ENCODE measurements around the gene CPA3. TPM values are rescaled to one million over a fixed set of nuclear protein-coding genes. Genes with fewer than 3 reads are reported as not detected.

The CPA3 gene
- total and polyA plus RNA-seq, 9 donors: 0.89 to 22.2 (median 3.1) TPM; not detected in 3

DNA sequence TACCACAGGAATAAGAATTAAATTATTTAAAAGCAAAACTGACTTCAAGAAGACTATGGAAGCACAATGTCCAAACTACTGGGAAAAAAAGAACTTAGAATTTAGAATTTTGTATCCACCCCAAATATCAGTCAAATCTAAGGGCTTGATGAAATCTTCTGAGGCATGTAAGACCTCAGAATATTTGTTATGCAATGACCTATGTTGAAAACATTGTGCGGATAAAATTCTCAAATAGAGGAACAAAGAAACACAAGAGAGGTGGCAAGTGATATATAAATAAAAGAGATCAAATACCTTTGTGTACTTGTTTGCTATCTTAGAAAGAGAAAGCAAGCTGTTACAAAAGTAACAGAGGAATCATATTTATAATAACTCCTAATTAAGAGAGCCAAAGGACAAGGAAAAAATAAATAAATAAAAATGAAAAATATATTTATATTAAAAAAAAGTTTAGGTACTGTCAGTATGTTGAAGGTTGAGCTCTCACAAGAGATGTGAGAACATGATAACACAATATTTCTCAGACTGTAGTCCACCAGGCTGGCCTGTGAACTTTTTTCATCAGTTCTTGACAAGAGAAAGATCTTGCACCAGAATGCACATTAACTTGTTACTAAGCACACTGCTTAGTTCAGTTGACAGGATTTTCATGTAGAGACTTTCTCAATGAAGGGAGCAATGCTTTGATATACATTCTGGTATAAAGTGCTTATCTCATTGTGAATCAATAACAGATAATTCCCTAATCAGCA lies 50.0 kb downstream of the CPA3 start:
- no peak for DNase-seq
- H3K27ac ChIP-seq: no peak overlapping the region
- intact Hi-C loops (cut with DNase I): no loop called here
- TF ChIP-seq, protein P1, sequence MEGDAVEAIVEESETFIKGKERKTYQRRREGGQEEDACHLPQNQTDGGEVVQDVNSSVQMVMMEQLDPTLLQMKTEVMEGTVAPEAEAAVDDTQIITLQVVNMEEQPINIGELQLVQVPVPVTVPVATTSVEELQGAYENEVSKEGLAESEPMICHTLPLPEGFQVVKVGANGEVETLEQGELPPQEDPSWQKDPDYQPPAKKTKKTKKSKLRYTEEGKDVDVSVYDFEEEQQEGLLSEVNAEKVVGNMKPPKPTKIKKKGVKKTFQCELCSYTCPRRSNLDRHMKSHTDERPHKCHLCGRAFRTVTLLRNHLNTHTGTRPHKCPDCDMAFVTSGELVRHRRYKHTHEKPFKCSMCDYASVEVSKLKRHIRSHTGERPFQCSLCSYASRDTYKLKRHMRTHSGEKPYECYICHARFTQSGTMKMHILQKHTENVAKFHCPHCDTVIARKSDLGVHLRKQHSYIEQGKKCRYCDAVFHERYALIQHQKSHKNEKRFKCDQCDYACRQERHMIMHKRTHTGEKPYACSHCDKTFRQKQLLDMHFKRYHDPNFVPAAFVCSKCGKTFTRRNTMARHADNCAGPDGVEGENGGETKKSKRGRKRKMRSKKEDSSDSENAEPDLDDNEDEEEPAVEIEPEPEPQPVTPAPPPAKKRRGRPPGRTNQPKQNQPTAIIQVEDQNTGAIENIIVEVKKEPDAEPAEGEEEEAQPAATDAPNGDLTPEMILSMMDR (IDR thresholded peaks at IDR 0.05): no peak
- TF ChIP-seq EP300 (IDR thresholded peaks at IDR 0.05) (no peak), POLR2A (IDR thresholded peaks at IDR 0.05) (no peak)
- H3K4me1 ChIP-seq (ENCODE audit: insufficient read depth): no peaks in the 10 kb centered on the region
- H3K9me3 ChIP-seq: no peaks in the 10 kb centered on the region
- H3K36me3 ChIP-seq: no peaks in the 10 kb centered on the region
- H3K4me3 ChIP-seq: no peak overlapping the region
- 89 to 93% (median 90%) methylated on average over 1 of the region's 1 CpG for WGBS, 3 donors
- no peaks in the 10 kb centered on the region for H3K27me3 ChIP-seq

DNA sequence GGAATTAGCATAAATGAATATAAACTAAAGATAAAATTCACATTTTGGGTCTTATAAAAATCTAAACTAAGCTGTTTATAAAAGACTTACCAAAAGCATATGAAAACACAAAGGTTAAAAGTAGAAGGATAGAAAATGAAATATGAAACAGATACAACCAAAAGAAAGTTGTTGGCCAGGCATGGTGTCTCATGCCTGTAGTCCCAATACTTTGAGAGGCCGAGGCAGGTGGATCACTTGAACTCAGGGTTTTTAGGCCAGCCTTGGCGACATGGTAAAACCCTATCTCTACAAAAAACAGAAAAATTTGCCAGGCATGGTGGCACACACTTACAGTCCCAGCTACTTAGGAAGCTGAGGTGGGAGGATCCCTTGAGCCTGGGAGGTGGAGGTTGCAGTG lies 51.0 kb downstream of the CPA3 start:
- no peaks in the 10 kb centered on the region for H3K36me3 ChIP-seq
- WGBS, 3 donors: 90 to 96% (median 90%) methylated on average over 2 of the region's 2 CpGs
- H3K4me1 ChIP-seq (ENCODE audit: insufficient read depth): no peaks in the 10 kb centered on the region
- intact Hi-C loops (cut with DNase I): no loop called here
- TF ChIP-seq EP300 (IDR thresholded peaks at IDR 0.05) (no peak), POLR2A (IDR thresholded peaks at IDR 0.05) (no peak)
- TF ChIP-seq, protein P1 (IDR thresholded peaks at IDR 0.05): no peak
- no peaks in the 10 kb centered on the region for H3K27me3 ChIP-seq
- no peak overlapping the region for H3K4me3 ChIP-seq
- no peak for DNase-seq
- no peaks in the 10 kb centered on the region for H3K9me3 ChIP-seq
- no peak overlapping the region for H3K27ac ChIP-seq

DNA sequence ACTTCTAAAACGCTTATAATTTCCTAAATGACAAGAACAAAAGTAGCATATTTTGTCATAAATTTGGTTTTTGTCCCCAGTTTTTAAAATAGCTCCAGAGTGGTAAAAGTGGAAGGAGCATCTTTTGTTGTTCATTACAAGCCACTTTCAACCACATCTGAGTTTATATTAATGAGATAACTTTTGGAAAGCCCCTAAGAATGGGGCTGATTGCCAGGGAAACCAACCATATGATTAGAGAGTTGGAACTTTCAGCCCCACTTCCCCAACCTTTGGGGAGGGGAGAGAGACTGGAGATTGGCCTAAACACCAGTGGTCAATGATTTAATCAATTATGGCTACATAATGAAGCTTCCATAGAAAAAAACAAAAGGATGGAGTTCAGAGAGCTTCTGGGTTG lies 57.4 kb downstream of the CPA3 start:
- no peaks in the 10 kb centered on the region for H3K4me1 ChIP-seq (ENCODE audit: insufficient read depth)
- DNase-seq: no peak
- WGBS, 3 donors: 71 to 81% (median 80%) methylated on average over 1 of the region's 1 CpG
- H3K27ac ChIP-seq: no peak overlapping the region
- H3K36me3 ChIP-seq: no peaks in the 10 kb centered on the region
- H3K4me3 ChIP-seq: no peak overlapping the region
- no peaks in the 10 kb centered on the region for H3K9me3 ChIP-seq
- intact Hi-C loops (cut with DNase I): no loop called here
- no peaks in the 10 kb centered on the region for H3K27me3 ChIP-seq
- no peak for TF ChIP-seq POLR2A (IDR thresholded peaks at IDR 0.05)
- TF ChIP-seq, protein P1 (IDR thresholded peaks at IDR 0.05): no peak
- TF ChIP-seq EP300 (IDR thresholded peaks at IDR 0.05): no peak

DNA sequence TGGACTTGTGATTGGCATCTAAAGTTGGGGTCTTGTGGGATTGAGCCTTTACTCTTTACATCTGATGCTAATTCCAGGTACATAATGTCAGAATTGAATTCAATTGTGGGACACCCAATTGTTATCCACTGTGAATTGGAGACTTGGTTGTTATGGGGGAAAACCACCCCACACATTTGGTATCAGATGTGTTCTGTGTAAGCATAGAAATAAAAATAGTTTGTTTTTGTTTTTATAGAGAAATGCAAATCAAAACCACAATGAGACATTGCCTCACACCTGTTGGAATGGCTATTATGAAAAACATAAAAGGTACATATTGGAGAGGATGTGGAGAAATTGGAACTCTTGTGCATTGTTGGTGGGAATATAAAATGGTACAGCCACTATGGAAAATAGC lies 58.5 kb downstream of the CPA3 start:
- DNase-seq: no peak
- intact Hi-C loops (cut with DNase I): no loop called here
- H3K36me3 ChIP-seq: no peaks in the 10 kb centered on the region
- no peaks in the 10 kb centered on the region for H3K27me3 ChIP-seq
- H3K4me3 ChIP-seq: no peak overlapping the region
- no peak for TF ChIP-seq POLR2A (IDR thresholded peaks at IDR 0.05)
- TF ChIP-seq, protein P1 (IDR thresholded peaks at IDR 0.05): no peak
- TF ChIP-seq EP300 (IDR thresholded peaks at IDR 0.05): no peak
- H3K4me1 ChIP-seq (ENCODE audit: insufficient read depth): no peaks in the 10 kb centered on the region
- no peaks in the 10 kb centered on the region for H3K9me3 ChIP-seq
- no peak overlapping the region for H3K27ac ChIP-seq

Measured in ovary (tissue), 9 donors.